Astrocyte (in vitro differentiated cells and primary cell): ENCODE measurements around the gene TM7SF3. TPM values are rescaled to one million over a fixed set of nuclear protein-coding genes. Genes with fewer than 3 reads are reported as not detected.

ENCODE experiments used
- DNase-seq: peaks from one replicate; pipeline ENCODE4 v3.0.0-alpha.2; 2010; ENCODE audit warnings: low read depth
- FAIRE-seq: peaks from 2 replicates; lab custom pipeline; 2011; peaks lifted over from hg19 to GRCh38; lab: Jason Lieb, UNC
- H2AFZ ChIP-seq: 2 replicates; pipeline ENCODE4 v1.6.0; 2012; ENCODE audit warnings: low read depth, low read length, inconsistent platforms
- H3K27ac ChIP-seq: 2 replicates; pipeline ENCODE4 v1.5.1; 2011; ENCODE audit warnings: low read depth, low read length, inconsistent platforms
- H3K27me3 ChIP-seq: 2 replicates; pipeline ENCODE4 v1.6.0; 2011; ENCODE audit warnings: low read length, inconsistent platforms; ENCODE audit not compliant: insufficient read depth
- H3K36me3 ChIP-seq: 2 replicates; pipeline ENCODE4 v1.5.1; 2011; ENCODE audit warnings: low read length, inconsistent platforms; ENCODE audit not compliant: insufficient read depth
- H3K4me1 ChIP-seq: 2 replicates; pipeline ENCODE4 v1.5.1; 2011; ENCODE audit warnings: low read length, inconsistent platforms; ENCODE audit not compliant: insufficient read depth
- H3K4me2 ChIP-seq: 2 replicates; pipeline ENCODE4 v1.6.0; 2012; ENCODE audit warnings: low read length, inconsistent platforms
- H3K4me3 ChIP-seq: 2 replicates; pipeline ENCODE4 v1.5.1; 2011; ENCODE audit warnings: low read depth, mild to moderate bottlenecking, low read length, inconsistent platforms; ENCODE audit not compliant: insufficient read depth
- H3K79me2 ChIP-seq: 2 replicates; pipeline ENCODE4 v1.6.0; 2012; ENCODE audit warnings: mild to moderate bottlenecking, low read length, inconsistent platforms; ENCODE audit not compliant: insufficient read depth
- H3K9ac ChIP-seq: 2 replicates; pipeline ENCODE4 v1.6.0; 2012; ENCODE audit warnings: mild to moderate bottlenecking, low read length, inconsistent platforms
- H3K9me3 ChIP-seq: 2 replicates; pipeline ENCODE4 v1.5.1; 2012; ENCODE audit warnings: low read depth, mild to moderate bottlenecking, low read length, inconsistent platforms; ENCODE audit not compliant: insufficient read depth
- H4K20me1 ChIP-seq: 2 replicates; pipeline ENCODE4 v1.6.0; 2012; ENCODE audit warnings: low read length, inconsistent platforms; ENCODE audit not compliant: insufficient read depth
- H3K27ac Mint-ChIP-seq: one replicate; pipeline ENCODE4 v1.8.0; 2021; ENCODE audit warnings: mild to moderate bottlenecking, mixed read lengths; ENCODE audit not compliant: unreplicated experiment
- H3K27me3 Mint-ChIP-seq: one replicate; pipeline ENCODE4 v1.8.0; 2021; ENCODE audit warnings: low read depth, mixed read lengths; ENCODE audit not compliant: unreplicated experiment
- H3K36me3 Mint-ChIP-seq: one replicate; pipeline ENCODE4 v1.8.0; 2021; ENCODE audit warnings: low read depth, mixed read lengths; ENCODE audit not compliant: unreplicated experiment
- H3K4me1 Mint-ChIP-seq: one replicate; pipeline ENCODE4 v1.8.0; 2021; ENCODE audit warnings: low read depth, mixed read lengths; ENCODE audit not compliant: unreplicated experiment
- H3K4me3 Mint-ChIP-seq: one replicate; pipeline ENCODE4 v1.8.0; 2021; ENCODE audit warnings: mild to moderate bottlenecking, moderate library complexity, mixed read lengths; ENCODE audit not compliant: unreplicated experiment
- H3K9me3 Mint-ChIP-seq: one replicate; pipeline ENCODE4 v1.8.0; 2021; ENCODE audit warnings: mild to moderate bottlenecking, mixed read lengths; ENCODE audit not compliant: unreplicated experiment
- CTCF ChIP-seq: IDR thresholded peaks from 2 replicates; pipeline ENCODE4 v1.5.1; 2011; ENCODE audit warnings: low read depth, mild to moderate bottlenecking, inconsistent platforms, low read length, moderate library complexity; ENCODE audit not compliant: insufficient read depth
- EZH2 ChIP-seq: IDR thresholded peaks from 2 replicates; pipeline ENCODE4 v1.6.1; 2012; ENCODE audit warnings: mild to moderate bottlenecking, low read length, inconsistent platforms; ENCODE audit not compliant: insufficient read depth
- total RNA-seq: library from RNA; stranded (reverse); gene quantifications from 2 replicates; pipeline ENCODE4 v1.2.1, GENCODE V29; 2021

Gene TM7SF3
- total RNA-seq, 1 donor from 2014 or later: 104 TPM

- DNase-seq (no peak), FAIRE-seq (no peak)
- Histone ChIP-seq H3K4me2 (no peak overlapping the region), H3K27me3 (no peaks in the 10 kb centered on the region), H3K36me3 (no peaks in the 10 kb centered on the region), H3K9me3 (no peaks in the 10 kb centered on the region), H3K4me1 (no peaks in the 10 kb centered on the region), H3K79me2 (peaks cover 29% of the 10 kb centered on the region), H2AFZ (no peak overlapping the region), H3K27ac (no peak overlapping the region), H3K4me3 (no peak overlapping the region), H3K9ac (no peak overlapping the region), H4K20me1 (peaks cover 22% of the 10 kb centered on the region)
- Mint-ChIP-seq H3K27ac (no peak overlapping the region), H3K36me3 (peaks cover 14% of the 10 kb centered on the region), H3K4me3 (no peak overlapping the region), H3K27me3 (no peaks in the 10 kb centered on the region), H3K9me3 (no peaks in the 10 kb centered on the region), H3K4me1 (peaks cover 17% of the 10 kb centered on the region)
- TF ChIP-seq CTCF: no peak
- no peak for TF ChIP-seq EZH2
These were observed 10.5 kb downstream of the TM7SF3 start for GRCh38 chr12:27003421-27004381.

GRCh38 chr12:27002141-27002540 lies 12.0 kb downstream of the TM7SF3 start:
- H3K27me3 Mint-ChIP-seq: no peaks in the 10 kb centered on the region
- H3K9me3 Mint-ChIP-seq: no peaks in the 10 kb centered on the region
- peaks cover 17% of the 10 kb centered on the region for H3K36me3 Mint-ChIP-seq
- Histone ChIP-seq H3K4me2 (no peak overlapping the region), H3K27me3 (no peaks in the 10 kb centered on the region), H3K27ac (no peak overlapping the region), H2AFZ (no peak overlapping the region), H3K36me3 (peaks cover 2% of the 10 kb centered on the region), H3K9ac (no peak overlapping the region), H3K79me2 (peaks cover 20% of the 10 kb centered on the region), H3K4me1 (no peaks in the 10 kb centered on the region), H3K9me3 (no peaks in the 10 kb centered on the region), H4K20me1 (peaks cover 22% of the 10 kb centered on the region), H3K4me3 (no peak overlapping the region)
- no peak overlapping the region for H3K4me3 Mint-ChIP-seq
- H3K27ac Mint-ChIP-seq: no peak overlapping the region
- peaks cover 17% of the 10 kb centered on the region for H3K4me1 Mint-ChIP-seq
- FAIRE-seq (no peak), DNase-seq (no peak)
- TF ChIP-seq CTCF (no peak), EZH2 (no peak)

GRCh38 chr12:27001663-27002062 lies 12.5 kb downstream of the TM7SF3 start:
- H3K36me3 Mint-ChIP-seq: peaks cover 17% of the 10 kb centered on the region
- Histone ChIP-seq H3K4me2 (no peak overlapping the region), H3K9me3 (no peaks in the 10 kb centered on the region), H4K20me1 (peaks cover 22% of the 10 kb centered on the region), H3K27me3 (no peaks in the 10 kb centered on the region), H2AFZ (no peak overlapping the region), H3K4me3 (no peak overlapping the region), H3K79me2 (peaks cover 17% of the 10 kb centered on the region), H3K4me1 (no peaks in the 10 kb centered on the region), H3K9ac (no peak overlapping the region), H3K27ac (no peak overlapping the region), H3K36me3 (peaks cover 2% of the 10 kb centered on the region)
- no peaks in the 10 kb centered on the region for H3K9me3 Mint-ChIP-seq
- DNase-seq (no peak), FAIRE-seq (no peak)
- H3K4me3 Mint-ChIP-seq: no peak overlapping the region
- H3K27ac Mint-ChIP-seq: no peak overlapping the region
- H3K27me3 Mint-ChIP-seq: no peaks in the 10 kb centered on the region
- TF ChIP-seq CTCF (no peak), EZH2 (no peak)
- peaks cover 17% of the 10 kb centered on the region for H3K4me1 Mint-ChIP-seq
